Stimulated activated naive CD4-positive, alpha-beta T cell treated with Interleukin-2 at 50 U/mL for 16 hours (primary cell): ENCODE results near the gene KLHL40.

Experiments used
- DNase-seq: peaks from one replicate; lab custom pipeline; 2025; lab: John Stamatoyannopoulos, UW

The KLHL40 gene

DNA sequence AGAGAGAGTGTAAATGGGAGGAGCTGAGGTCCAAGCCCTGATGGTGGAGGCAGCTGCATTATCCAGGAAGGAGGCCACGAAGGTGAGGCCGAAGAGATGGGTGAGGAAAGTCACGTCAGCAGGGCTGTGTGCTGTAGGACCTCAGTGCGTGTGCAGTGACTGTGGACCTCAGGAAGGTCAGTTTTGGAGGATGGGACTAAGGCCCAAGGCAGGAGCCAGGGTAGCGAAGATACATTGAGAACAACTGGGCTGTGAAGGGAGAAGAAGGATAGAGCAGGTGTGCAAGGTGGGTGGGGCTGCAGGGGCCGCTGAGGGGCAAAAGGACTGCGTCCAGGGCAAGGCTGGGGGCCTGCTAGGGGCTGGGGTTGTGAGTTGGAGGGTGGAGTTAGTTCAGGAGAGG lies 4.9 kb downstream of the KLHL40 start:
- DNase-seq: no peak

DNA sequence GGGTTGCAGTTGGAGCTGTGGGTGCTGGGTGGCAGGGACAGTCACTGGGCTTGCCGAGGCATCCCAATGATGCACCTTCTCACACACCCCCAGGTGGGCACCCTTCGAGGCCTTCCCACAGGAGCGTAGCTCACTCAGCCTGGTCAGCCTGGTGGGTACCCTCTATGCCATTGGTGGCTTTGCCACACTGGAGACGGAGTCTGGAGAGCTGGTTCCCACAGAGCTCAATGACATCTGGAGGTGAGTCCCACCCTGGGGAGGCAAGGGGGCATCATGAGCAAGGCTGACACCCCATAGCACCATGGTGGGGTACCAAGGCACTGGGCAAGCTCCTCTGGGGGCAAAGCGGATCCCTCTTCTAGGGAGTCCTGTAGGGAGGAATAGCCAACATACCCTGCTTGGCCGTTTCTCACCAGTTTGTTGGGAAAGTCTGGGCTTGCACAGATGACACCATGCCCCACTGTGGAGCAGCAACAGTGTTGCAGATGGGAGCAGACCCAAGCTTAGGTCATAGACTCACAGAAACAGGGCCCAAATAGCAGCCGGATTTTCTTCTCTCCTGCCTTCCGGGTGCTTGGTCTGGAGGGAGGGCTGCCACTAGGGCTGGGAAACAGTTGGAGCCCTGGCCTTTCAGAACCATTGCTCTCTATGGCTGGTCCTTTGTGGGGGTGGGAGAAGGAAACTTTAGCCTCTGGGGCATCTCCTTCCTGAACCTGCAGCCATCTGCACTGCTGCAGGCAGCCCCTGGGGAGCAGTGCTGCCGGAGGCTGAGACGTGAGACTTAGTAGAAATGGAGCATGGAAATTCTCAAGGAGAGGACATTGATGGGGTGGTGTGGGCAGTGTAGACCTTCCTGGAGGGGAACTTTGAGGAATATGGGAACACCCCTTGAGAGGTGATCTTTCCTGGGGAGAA lies 5.7 kb downstream of the KLHL40 start:
- no peak for DNase-seq

DNA sequence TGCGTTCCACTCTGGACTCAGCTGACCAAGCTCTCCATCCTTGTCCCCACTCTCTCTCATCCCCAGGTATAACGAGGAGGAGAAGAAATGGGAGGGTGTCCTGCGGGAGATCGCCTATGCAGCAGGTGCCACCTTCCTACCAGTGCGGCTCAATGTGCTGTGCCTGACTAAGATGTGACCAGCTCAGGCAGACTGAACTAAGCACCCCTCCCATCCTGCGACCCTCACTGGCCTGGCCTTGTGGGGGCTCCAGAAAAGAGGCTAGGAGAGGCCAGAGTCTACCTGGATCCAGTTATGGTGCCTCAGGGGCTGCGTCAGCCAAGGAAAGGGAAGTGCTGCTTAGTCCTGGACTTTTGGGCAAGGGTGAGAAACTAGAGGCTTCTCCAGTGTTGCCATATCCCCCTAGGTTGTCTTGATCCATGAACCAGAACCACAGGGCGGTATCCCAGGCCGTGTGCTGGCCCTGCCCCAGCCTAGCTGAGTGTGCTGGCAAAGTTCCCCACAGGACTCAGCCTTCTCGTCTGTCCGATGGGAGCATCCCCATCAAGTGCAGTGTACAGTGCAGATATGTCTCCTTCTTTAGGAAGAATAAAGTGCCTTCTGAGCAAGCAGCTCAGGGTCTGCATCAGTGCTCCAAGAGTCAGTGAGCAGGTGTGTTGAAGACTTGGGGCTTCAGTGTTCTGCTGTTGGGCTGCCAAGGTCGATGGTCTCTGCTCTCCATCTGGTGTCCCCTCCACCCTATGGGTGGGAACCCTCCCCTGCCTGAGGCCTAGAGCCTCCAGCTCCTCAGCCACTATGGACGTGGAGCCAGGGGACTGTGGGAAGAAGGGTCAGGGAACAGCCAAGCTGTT lies 6.7 kb downstream of the KLHL40 start:
- DNase-seq: no peak

DNA sequence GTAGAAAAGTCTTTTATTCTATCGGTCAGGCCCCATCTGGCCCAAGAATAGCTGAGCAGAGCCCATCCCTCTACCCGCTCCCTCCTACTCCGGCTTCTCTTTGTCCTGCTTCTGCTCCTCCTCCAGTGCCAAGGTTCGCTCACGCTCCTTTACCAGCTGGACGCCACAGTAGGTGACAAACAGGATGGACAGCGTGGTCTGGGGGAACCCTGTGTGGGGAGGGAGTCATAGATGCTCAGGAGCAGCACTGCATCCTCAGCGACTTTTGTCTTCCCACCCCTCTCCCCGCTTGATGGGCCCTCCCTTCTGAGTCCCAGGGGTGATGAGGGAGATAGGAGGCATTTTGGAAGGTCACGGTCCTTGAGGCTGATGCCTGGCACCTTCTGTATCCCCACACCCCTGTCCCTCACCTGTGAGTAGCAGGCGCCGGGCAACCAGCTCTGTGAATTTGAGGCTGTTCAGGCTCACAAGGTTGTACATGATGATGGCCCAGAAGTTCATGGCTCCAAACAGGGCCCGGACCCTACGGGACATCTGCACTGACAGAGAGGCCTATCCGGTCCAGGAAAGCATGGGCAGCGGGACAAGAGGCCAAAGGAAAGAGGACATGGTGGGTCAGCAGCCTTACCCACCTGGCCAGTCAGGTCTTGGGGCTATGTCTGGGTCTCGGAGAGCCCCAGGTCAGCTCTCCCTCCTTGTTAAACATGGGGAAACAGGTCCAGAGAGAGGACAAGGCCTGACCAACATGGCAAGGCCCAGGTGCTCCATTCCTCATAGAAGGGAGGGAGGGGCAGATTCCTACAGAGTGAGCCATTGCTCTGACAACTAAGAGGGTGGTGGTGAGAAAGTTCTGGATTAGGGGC lies 7.6 kb downstream of the KLHL40 start:
- no peak for DNase-seq

DNA sequence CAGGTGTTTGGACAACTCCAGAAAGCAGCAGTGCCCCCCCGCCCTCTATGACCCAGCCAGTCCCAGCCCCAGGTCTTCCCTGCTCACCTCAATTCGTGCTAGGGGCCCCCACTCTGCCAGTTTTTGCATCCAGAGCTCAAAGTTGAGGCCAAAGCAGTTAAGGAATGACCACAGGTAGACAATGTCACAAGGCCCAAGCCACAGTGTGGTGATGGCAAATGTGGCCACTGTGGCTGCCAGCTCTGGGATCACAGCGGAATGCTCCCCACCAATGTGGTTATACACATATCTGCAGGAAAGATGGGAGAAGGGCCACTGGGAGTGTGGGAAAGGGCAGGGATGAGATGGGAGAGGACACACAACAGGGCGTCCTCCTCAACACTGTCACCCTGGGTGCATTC lies 8.2 kb downstream of the KLHL40 start:
- no peak for DNase-seq

DNA sequence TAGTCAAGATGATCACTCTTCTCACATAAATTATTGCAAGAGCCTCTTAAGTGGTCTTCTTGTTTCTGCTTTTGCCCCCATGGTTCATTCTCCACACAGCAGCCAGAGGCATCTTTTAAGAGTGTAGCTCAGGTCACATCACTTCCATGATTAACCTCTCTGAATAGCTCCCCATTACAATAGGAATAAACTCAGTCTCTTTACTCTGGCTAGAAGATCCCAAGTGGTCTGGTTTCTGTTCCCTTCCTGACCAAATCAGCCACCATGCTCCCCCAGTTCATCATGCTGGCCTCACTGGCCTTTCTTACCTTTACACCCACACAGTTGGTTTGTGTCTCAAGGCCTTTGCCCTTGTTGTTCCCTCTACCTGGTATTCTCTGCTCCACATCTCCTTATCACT lies 9.0 kb downstream of the KLHL40 start:
- DNase-seq: no peak

DNA sequence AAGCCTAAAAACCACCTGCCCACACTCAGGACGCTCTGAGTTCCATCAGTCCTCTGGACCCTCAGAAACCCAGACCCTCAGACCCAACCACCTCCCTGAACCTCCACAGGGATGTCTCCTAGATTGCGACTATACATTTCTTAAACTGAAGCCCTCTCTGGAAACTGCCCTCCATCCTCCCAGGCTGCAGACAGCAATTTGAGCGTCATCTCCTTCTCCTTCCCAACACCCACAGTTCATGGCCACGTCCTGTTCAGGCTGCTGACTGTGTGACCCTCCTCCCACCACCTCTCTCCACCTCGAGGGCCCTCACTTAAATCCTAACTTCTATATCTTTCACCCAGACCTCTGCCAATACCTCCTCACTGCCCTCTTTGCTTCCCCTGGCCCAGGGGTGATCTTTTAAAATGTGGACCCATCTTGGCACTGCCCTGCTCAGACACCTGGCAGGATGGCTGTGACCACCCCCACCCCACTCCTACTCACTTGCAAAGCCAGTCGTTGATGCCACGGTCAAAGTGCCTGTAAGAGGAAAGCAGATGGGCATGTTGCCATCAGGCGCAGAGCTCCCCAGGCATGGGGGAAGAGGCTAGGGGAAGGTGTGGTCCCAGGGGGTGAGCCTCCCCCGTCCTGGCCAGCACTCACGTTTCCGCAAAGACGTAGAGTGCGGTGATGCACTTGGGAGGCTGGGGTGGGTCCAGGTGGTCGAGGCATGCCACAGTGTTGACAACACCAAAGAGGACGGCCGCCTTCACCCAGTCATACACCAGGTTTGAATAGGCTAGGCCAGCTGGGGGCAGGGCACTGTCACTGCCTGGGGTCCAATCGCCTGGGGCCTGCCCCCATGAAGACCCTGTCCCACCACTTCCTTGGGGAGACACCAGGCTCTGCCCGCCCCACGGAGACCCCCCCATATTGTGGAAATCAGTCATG lies 11.3 kb downstream of the KLHL40 start:
- DNase-seq: no peak

DNA sequence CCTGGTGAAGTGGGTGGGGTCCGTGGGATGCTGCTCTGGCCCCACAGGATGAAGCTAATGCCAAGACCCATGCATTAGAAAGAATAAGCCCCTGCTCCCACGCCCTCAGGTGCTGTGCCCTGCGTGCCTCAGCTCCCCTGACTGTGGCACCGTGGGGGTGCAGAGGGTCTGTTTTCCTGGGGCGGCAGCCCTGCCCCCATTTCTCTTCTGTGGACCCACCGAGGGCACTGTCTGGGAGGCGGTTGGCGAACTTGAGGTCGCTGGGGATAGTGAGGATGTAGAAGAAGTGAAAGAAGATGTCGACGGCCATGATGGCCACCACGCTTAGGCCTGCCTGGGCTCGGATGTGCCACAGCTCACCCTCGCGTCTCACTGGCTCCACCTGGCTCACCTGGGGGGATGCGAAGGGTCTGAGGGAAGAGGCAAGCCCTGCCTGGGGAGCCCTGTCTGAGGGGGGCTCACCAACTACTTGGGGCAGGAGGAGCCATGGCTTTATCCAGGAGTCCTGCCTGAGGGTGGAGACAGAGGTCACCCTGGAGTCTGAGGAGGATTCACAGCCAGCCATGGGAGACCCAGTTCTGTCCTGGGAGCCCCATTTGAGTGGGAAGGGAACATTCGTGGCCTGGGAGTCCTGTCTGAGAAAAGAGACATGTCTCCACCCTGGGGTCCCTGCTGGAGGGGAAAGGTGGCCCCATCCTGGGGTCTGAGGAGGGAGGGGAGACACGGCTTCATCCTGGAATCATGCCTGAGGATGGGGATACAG lies 12.1 kb downstream of the KLHL40 start:
- no peak for DNase-seq

DNA sequence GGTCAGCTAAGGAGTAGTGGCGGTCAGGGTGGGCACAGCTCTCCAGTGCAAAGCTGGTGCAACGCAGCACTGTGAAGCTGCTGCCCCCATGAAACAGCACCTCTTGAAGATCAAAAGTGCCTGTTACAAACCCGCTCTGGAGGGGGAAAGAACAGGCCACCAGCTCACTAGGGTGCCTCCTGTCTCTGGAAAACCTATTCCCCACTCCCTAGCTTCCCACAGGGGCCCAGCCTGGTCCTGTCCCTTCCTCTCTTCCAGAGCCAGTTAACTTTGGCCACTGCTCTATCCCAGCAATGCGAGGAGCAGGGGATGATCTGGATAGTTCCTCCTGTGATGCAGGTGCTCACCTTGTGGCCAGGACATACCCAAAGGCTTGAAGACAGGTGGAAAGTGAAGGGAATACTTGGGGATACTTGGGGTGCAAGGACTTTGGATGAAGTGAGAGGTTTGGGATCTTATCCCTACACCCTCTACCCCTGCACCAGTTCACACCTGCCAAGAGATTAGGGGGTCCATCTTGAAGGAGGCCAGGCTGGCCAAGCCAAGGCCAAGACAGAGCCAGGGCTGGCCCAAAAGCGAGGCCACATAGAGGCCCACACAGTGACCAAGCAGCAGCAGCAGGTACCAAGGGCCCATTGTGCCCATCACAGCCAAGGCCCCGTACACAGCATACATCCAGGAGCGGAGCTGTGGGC lies 13.0 kb downstream of the KLHL40 start:
- DNase-seq: no peak

DNA sequence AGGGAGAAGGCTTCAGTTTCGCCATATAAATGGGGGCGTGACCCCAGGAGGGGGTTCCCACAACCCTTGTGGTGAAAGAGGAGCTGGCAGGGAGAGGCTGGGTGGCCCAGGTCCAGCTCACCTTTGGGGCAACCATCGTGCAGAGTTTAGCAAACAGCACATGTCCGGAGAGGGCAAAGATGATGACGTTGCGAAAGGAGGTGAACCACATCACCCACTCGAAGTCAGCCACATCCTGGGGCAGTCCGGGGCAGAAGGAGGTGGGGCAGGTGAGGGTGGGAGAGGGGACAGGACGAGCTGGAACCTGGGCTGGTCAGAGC lies 13.5 kb downstream of the KLHL40 start:
- DNase-seq: no peak

DNA sequence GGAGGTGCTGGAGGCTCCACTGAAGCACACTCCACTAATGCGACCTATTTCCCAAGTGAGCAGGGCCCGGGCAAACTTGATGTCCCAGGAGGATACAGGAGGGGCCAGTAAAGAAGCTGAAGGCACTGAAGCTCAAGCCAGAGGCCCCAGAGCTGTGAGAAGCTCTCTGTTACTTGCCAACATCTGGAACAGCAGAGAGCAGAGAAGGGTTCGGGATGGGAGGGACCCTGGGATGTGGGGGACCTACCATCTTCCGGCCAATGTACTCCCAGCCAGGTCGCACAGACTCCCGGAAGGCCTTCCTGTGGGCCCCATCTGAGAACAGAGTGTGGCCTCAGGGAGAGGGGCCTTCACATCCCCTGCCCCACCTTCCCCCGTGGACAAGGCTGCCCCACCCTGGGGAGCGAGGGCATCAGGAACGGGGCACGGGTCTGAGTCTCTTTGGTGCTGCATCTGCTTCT lies 14.2 kb downstream of the KLHL40 start:
- no peak for DNase-seq

DNA sequence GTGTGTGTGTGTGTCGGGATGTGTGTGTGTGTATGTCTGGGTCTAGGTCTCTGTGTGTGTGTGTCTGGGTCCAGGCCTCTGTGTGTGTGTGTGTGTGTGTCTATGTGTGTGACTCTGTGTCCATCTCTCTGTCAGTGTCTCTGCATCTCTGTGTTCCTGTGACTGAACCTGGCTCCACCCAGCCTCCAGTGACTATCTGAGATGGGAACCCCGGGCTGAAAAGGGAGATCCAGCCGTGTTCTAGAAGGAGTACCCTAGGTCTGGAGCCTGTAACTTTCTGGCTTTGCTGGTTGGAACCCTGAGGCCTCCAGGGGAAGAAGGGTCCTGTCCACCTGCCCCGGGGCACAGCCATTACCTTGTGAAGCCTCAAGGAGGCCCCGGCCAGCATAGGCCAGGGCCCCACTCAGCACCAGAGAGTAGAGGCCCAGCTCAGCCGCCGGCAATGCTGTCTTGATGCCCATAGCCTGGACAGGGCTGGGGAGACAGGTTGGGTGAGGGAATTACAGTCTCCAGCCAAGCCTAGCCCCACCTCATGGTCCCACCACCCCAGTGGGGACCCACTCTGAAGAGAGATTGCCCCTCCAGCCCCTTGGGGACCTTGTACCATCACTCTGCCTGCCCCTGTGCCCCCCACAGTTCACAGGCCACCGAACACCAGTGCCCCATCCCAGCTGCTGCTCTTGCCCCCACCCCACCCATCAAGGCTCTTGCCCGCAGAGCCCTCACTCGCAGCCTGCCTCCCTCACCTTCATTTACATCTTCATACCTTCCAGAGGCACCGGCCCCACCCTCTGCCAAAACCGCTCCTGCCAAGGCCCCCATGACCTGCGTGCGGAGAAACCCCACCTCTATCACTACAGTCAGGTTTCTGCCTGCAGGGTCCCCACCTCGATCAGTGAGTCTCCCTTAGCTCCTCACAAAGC lies 15.3 kb downstream of the KLHL40 start:
- no peak for DNase-seq

DNA sequence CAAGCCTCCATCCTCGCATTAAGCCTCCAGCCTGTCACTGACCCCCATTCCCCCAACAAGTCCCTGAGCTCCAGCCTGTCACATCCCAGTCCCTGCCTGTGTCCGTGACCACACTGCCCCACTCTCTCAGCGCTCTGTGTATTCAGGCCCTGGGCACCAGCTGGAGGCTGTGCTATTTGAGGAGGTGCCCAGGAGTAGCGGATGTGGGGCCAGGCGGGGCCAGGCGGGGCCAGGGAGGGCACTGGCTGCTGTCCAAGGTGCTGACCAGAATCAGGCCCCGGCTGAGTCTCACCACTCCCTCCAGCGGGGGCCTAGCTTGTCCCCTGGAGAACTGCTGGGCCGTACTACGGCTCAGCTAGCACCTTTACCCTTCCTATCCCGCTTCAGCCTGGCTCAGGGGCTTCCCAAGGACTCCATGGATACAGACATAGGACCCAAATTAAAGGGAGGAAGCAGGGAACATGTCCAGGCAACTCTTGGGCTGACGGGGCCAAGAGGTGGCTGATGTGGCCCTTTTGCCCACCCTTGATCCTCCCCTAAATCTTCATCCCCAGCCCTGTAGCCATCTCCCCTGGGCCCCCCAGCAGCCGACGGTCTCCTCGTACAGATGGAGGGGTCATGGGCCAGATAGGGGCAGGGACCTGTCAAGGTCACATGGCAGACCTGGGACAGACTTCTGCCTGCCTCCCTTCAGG lies 16.2 kb downstream of the KLHL40 start:
- peak; percentile 25 for DNase-seq

DNA sequence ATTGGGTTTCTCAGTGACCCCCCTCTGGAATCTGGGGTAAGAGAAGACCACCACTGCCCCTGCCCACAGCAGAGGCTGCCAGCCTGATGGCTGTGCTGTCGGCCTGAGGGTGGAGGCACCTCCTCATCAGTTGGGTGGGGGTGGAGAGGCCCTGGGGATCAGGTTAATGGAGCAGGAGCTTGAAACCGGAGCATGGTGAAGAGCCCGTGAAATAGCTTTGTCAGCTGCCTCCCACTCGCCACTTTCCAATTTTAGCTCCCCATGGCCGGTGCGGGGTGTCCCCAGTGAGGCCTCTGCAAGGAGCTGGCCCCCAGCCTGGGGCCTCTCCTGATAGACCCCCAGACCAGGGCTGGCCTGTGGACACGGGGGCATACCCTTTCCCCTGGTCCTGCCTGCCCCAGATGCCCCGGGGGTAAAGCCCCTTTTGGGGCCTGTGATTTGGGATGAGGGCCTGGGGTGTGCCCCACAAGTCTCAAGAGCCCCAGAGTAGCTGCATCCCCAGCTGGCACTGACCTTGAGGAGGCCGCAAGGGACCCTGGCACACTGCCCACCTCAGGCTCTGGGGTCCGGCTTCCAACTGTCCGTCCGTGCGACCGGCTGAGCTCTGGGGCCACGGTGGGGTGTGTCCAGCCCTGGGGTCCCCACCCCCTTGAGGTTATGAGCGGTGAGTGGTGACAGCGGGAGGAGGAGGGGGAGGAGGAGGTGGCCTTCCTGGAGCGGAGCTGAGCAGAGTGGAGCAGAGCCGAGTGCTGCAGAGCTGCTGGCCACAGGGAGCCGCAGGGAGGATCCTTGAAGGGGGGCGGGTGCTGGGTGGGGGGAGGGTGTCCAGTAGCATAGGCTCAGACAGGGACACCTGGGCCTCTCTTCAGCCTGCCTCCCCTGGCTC lies 17.0 kb downstream of the KLHL40 start, which contains the start of gene HHATL:
Gene HHATL, minus strand, starts transcription at position 733 of the 886 bp plus-strand sequence. CDS start 1,972 bp downstream, outside the sequence.
- DNase-seq: no peak

DNA sequence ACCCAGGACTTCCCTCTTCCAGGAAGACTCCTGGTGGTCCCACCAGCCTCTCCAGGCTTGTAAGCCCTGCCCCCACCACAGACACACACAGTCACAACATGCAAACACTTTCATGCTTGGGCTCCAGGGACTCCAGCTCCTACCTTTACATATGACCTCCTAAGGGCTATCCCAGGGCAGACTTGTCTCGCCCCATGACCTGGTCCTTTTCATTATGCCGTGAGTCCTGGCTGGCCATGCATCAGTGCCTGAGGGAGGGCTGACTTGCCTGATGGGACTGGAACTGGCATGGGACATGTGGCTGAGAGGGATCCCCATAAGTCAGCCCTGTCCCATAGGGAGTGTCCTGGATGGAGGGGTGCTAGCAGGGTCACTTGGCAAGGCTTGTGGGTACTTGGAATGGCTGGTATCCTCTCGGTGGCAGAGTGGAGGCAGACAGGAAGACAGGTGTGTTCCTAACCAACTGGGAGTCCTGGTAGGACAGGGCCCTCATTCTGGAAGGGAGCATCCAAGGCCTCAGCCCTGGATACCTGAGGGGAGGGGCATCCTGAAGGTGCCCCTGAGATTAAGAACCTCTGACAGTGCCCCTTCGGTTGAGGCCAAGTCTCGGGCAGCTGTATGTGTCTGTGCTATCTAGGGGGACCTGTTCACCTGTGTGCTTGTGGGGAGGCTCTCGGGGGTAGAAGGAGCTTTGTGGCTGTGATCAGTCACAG lies 17.8 kb downstream of the KLHL40 start:
- no peak for DNase-seq

DNA sequence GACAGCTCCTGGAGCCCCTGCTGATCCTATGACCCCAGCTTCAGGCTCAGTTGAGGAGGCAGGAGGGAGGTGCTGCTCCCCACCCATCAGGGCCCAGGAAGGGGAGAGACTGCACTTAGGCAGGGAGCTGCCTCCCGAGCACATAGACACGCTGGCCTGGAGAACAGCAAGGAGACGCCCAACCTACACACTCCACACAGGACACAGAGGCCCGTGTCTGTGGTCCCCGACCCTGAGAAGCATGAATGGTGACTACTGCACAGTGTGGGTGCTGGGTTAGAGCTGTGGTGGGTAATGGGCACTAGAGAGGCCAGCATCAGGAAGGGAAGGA lies 18.3 kb downstream of the KLHL40 start:
- DNase-seq: no peak
